ENCODE measurements around the gene PDLIM3. TPM values are rescaled to one million over a fixed set of nuclear protein-coding genes. Genes with fewer than 3 reads are reported as not detected.
A peak's percentile ranks its signal among the peaks of the same experiment; 100 is the strongest.
"Not testable (repeated sequence)": the region's sequence is repeated elsewhere in the genome, so short reads cannot be mapped to it uniquely, and the experiment has no call there.

PDLIM3 gene
- total RNA-seq, 1 donor: 3.0 TPM

DNA sequence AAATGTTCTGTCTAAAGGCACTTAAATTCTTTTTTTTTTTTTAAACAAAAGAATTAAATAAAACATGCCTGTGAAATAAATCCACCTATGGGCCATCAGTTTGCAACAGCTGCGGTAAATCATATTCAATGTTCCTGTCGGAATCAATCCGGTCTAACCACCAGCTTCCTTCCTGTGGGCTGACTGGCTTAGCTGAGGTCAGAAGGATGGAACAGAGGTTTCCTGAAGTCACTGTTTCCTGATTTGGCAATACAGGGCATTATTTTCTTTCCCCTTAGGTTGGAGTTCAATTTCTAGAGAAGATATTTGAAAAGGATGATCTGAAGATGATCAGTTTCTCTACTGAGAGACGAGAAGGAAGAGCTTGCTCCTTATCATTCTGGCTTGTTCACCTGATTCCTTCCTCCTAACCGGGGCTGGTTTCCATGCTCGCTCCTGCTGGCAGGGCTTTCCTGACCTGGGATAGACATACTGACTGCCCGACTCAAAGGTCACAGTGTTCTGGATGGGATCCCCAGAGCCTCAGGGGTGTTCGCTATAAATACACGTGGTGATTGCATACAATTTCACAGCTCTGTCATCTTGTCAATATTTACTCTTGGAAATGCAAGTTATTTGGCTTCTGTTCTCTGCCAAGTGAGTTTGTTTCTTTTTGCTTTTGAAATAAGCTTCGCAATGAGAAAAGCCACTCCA, 21.7 kb downstream of the PDLIM3 start:
- no peak for DNase-seq (ENCODE audit: low read depth)
- H3K4me3 ChIP-seq (ENCODE audit: low read depth, low read length): no peak overlapping the region
- no peak for TF ChIP-seq CTCF (IDR thresholded peaks at IDR 0.05; ENCODE audit: insufficient read depth, low read length)

DNA sequence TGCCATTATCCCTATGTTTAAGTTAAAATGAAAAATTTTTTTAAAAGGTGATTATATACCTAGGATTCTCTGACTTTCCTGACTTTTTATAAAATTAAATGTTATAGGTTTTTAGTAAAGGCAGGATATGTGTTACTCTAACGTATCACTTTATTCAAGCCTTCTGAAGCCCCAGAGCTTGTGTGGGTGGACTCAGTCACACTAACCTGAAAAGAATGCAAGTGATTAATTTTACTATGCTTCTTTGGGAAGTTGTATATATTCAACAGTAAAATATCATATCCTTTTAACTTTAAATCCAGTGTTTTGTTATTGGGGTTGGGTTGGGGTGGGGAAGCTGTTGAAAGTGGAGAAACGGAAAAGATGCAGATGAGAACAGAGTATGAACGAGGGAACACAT, 22.8 kb downstream of the PDLIM3 start:
- no peak overlapping the region for H3K4me3 ChIP-seq (ENCODE audit: low read depth, low read length)
- peak; percentile 44 for DNase-seq (ENCODE audit: low read depth)
- no peak for TF ChIP-seq CTCF (IDR thresholded peaks at IDR 0.05; ENCODE audit: insufficient read depth, low read length)

DNA sequence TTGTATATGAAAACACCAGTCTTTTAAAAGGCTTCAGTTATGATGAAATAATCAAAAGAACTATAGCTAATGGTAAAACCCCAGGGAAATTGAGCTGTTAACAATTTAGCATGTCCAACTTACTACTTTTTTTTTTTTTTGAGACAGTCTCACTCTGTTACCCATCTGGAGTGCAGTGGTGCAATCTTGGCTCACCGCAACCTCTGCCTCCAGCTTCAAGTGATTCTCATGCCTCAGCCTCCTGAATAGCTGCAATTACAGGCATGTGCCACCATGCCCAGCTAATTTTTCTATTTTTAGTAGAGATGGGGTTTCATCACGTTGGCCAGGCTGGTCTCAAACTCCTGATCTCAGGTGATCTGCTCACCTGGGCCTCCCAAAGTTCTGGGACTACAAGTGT, 24.1 kb downstream of the PDLIM3 start:
- not testable (repeated sequence) for DNase-seq (ENCODE audit: low read depth)

DNA sequence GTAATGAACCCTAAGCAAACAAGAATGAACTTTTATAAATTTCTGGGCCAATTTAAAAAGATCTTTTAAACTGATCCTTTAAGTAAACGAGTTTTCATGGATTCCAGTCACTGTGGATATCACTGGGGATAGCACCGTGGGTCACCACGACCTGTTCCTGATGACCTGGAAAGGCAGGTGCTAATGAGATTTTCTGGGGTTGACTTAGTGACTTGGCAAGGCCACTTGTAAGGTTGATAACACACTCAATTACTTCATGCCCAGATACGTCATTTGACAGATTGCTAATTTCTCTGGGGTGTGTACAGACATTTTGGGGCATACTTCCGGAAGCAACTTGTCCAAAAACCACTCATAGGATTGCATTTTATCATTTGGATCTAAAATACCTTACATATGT, 24.5 kb downstream of the PDLIM3 start:
- DNase-seq (ENCODE audit: low read depth): no peak
- no peak for TF ChIP-seq CTCF (IDR thresholded peaks at IDR 0.05; ENCODE audit: insufficient read depth, low read length)
- no peak overlapping the region for H3K4me3 ChIP-seq (ENCODE audit: low read depth, low read length)

More for the DNA sequence above, 24.1 kb downstream of the PDLIM3 start:
- not testable (repeated sequence) for H3K4me3 ChIP-seq (ENCODE audit: low read depth, low read length)

DNA sequence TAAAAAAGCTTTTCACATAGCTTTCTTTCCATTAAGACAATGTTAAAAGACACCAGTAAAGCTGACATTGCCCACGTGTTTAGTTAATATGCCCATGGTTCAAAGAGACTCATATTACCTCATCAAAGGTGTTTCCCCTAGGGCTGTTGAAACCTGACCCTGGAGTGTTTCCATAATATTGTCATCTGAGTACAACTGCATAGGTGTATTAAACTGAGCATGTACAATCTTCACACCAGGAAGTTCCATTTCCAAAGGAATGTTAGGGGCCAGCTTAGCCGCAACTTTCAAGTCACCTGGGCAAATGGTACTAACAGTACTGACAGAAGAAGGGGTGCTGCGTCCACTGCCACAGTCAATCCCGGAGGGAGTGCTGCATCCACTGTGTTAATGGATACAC, 27.1 kb downstream of the PDLIM3 start:
- DNase-seq (ENCODE audit: low read depth): no peak
- no peak for TF ChIP-seq CTCF (IDR thresholded peaks at IDR 0.05; ENCODE audit: insufficient read depth, low read length)

GRCh38 chr4:185506422-185506821, 28.9 kb downstream of the PDLIM3 start:
- TF ChIP-seq CTCF (IDR thresholded peaks at IDR 0.05; ENCODE audit: insufficient read depth, low read length): no peak
- no peak for DNase-seq (ENCODE audit: low read depth)
- H3K4me3 ChIP-seq (ENCODE audit: low read depth, low read length): no peak overlapping the region

More for the DNA sequence above, 27.1 kb downstream of the PDLIM3 start:
- H3K4me3 ChIP-seq (ENCODE audit: low read depth, low read length): no peak overlapping the region

- no peak for DNase-seq (ENCODE audit: low read depth)
- H3K4me3 ChIP-seq (ENCODE audit: low read depth, low read length): no peak overlapping the region
- no peak for TF ChIP-seq CTCF (IDR thresholded peaks at IDR 0.05; ENCODE audit: insufficient read depth, low read length)
These were observed 30.9 kb downstream of the PDLIM3 start for GRCh38 chr4:185504098-185505047.

Measured in fibroblast of the aortic adventitia (primary cell).